Keratinocyte (primary cell): ENCODE measurements around the gene IRAK2. TPM values are rescaled to one million over a fixed set of nuclear protein-coding genes. Genes with fewer than 3 reads are reported as not detected.

Experiments
- DNase-seq: peaks from one replicate; pipeline ENCODE4 v3.0.0-alpha.2; 2011; ENCODE audit warnings: low read depth, missing footprints, low spot score
- FAIRE-seq: peaks from 2 replicates; lab custom pipeline; 2011; peaks lifted over from hg19 to GRCh38; lab: Jason Lieb, UNC
- H2AFZ ChIP-seq: 2 replicates; pipeline ENCODE4 v1.6.0; 2012; ENCODE audit warnings: low read length, control low read depth, inconsistent platforms; ENCODE audit not compliant: control insufficient read depth
- H3K27ac ChIP-seq: 2 replicates; pipeline ENCODE4 v1.5.1; 2011; ENCODE audit warnings: low read length; ENCODE audit not compliant: control insufficient read depth, insufficient read depth
- H3K27me3 ChIP-seq: 3 replicates; pipeline ENCODE4 v1.6.0; 2011; ENCODE audit warnings: low read length; ENCODE audit not compliant: control insufficient read depth, insufficient read depth; ENCODE audit errors: extremely low read depth
- H3K36me3 ChIP-seq, 2 experiments: 2 replicates in 1 of 2; 3 replicates in 1 of 2; pipeline ENCODE4 v1.5.1; 2011; ENCODE audit warnings: low read length in 2 of 2, mild to moderate bottlenecking in 1 of 2; ENCODE audit not compliant: control insufficient read depth in 2 of 2, insufficient read depth in 2 of 2; ENCODE audit errors: extremely low read depth in 1 of 2
- H3K4me1 ChIP-seq: 3 replicates; pipeline ENCODE4 v1.5.1; 2011; ENCODE audit warnings: low read length; ENCODE audit not compliant: control insufficient read depth, insufficient read depth; ENCODE audit errors: extremely low read depth
- H3K4me2 ChIP-seq: 3 replicates; pipeline ENCODE4 v1.6.0; 2011; ENCODE audit warnings: low read depth, low read length; ENCODE audit not compliant: control insufficient read depth, insufficient read depth; ENCODE audit errors: extremely low read depth
- H3K4me3 ChIP-seq, 3 experiments: fragments of 200-600 bp in 1 of 3; sonication (generic) in 1 of 3; 2 replicates in 2 of 3; 3 replicates in 1 of 3; pipeline ENCODE4 v1.5.1; 2011 to 2016; ENCODE audit warnings: low read length in 3 of 3, mild to moderate bottlenecking in 3 of 3, control low read depth in 2 of 3, inconsistent platforms in 1 of 3, low read depth in 1 of 3, mixed read lengths in 1 of 3, mixed run types in 1 of 3, moderate library complexity in 1 of 3; ENCODE audit not compliant: control insufficient read depth in 2 of 3, insufficient read depth in 2 of 3; ENCODE audit errors: extremely low read depth in 1 of 3
- H3K79me2 ChIP-seq: 2 replicates; pipeline ENCODE4 v1.6.0; 2012; ENCODE audit warnings: low read length; ENCODE audit not compliant: control insufficient read depth, insufficient read depth
- H3K9ac ChIP-seq: 3 replicates; pipeline ENCODE4 v1.6.0; 2011; ENCODE audit warnings: low read length; ENCODE audit not compliant: control insufficient read depth, insufficient read depth; ENCODE audit errors: extremely low read depth
- H3K9me1 ChIP-seq: 3 replicates; pipeline ENCODE4 v1.6.0; 2011; ENCODE audit warnings: low read length; ENCODE audit not compliant: control insufficient read depth, insufficient read depth; ENCODE audit errors: extremely low read depth
- H3K9me3 ChIP-seq: 2 replicates; pipeline ENCODE4 v1.5.1; 2012; ENCODE audit warnings: low read depth, low read length; ENCODE audit not compliant: control insufficient read depth
- H4K20me1 ChIP-seq: 3 replicates; pipeline ENCODE4 v1.6.0; 2011; ENCODE audit warnings: low read length; ENCODE audit not compliant: control insufficient read depth, insufficient read depth; ENCODE audit errors: extremely low read depth
- CTCF ChIP-seq, 3 experiments: IDR thresholded peaks in 1 of 3; conservative IDR thresholded peaks in 1 of 3; optimal IDR thresholded peaks in 1 of 3; 2 replicates in 2 of 3; 3 replicates in 1 of 3; pipeline versions ENCODE3 to v1.5.1; 2011; ENCODE audit warnings: low read length in 3 of 3, mild to moderate bottlenecking in 3 of 3, moderate library complexity in 2 of 3, control low read depth in 1 of 3, inconsistent platforms in 1 of 3; ENCODE audit not compliant: insufficient read depth in 2 of 3; ENCODE audit errors: extremely low read depth in 1 of 3
- EZH2 ChIP-seq: IDR thresholded peaks from one replicate; pipeline ENCODE4 v1.6.1; 2012; ENCODE audit warnings: inconsistent platforms, mild to moderate bottlenecking, low read length, moderate library complexity
- dilution Hi-C: fragments of 300-500 bp; cut with MboI; formaldehyde crosslinking; loops from one replicate; pipeline ENCODE4 v1.7.0; 2020; ENCODE audit warnings: low sequenced_read_pairs; ENCODE audit not compliant: extremely low pct_ligation_motif_present
- polyA plus RNA-seq, 5 experiments: library from polyadenylated mRNA; depleted of rRNA in 3 of 5; stranded (reverse) in 3 of 5; stranded (forward) in 1 of 5; unstranded in 1 of 5; fragments of >200 nt; gene quantifications; 1 replicate in 1 of 5; 2 replicates in 3 of 5; 3 replicates in 1 of 5; pipeline versions ENCODE4 v1.2.1 to v1.2.3, GENCODE V29; 2011 to 2012; ENCODE audit warnings: missing spikeins in 2 of 5, low read depth in 1 of 5, low replicate concordance in 1 of 5

The IRAK2 gene
- polyA plus RNA-seq, 1 donor (not counting 4 experiments of a cell fraction or from before 2014, with no cell fraction given), result 3.5 TPM

- Histone ChIP-seq H3K9me3 (no peaks in the 10 kb centered on the region), H3K4me1 (peaks cover 2% of the 10 kb centered on the region), H3K9me1 (no peaks in the 10 kb centered on the region), H3K4me2 (no peak overlapping the region), H3K36me3 (no peaks in the 10 kb centered on the region), H4K20me1 (no peaks in the 10 kb centered on the region), H3K27ac (no peak overlapping the region), H3K79me2 (no peaks in the 10 kb centered on the region), H3K27me3 (no peaks in the 10 kb centered on the region), H3K9ac (no peak overlapping the region), H3K4me3 (no peak overlapping the region), H2AFZ (no peak overlapping the region)
- DNase-seq (no peak), FAIRE-seq (no peak)
- dilution Hi-C loops, result no loop called here
- TF ChIP-seq CTCF (optimal IDR thresholded peaks at IDR 0.05 in 1 of 3, IDR thresholded peaks at IDR 0.05 in 1 of 3, conservative IDR thresholded peaks at IDR 0.05 in 1 of 3; ENCODE audit: extremely low read depth in 1 of 3, insufficient read depth in 2 of 3, low read length in 3 of 3), result no peak
- no peak for TF ChIP-seq EZH2
Measured at GRCh38 chr3:10215578-10216368, 51.1 kb downstream of the IRAK2 start.

DNA sequence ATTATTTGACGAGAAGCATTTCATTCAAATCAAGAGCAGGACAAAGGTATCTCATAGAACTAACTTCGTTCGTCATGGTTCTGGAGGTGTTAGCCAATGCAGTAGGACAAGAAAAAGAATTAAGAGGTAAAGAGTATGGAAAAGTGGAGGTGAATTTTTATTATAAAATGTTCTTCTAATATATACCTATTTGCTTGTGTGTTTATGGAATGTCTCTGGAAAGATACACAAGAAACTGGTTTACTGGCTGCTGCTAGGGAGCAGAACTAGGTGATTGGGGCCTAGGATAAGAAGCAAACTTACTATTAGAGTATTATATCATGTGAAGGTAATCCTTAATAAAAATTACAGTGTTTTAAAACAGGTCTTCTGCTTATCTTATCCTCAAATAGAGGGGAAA is 52.6 kb downstream of the IRAK2 start:
- H2AFZ ChIP-seq, result no peak overlapping the region
- H3K9ac ChIP-seq, result no peak overlapping the region
- H4K20me1 ChIP-seq, result no peaks in the 10 kb centered on the region
- no peaks in the 10 kb centered on the region for H3K9me3 ChIP-seq
- no peak overlapping the region for H3K4me3 ChIP-seq
- peaks cover 12% of the 10 kb centered on the region for H3K4me1 ChIP-seq
- H3K79me2 ChIP-seq, result no peaks in the 10 kb centered on the region
- H3K4me2 ChIP-seq, result no peak overlapping the region
- no peaks in the 10 kb centered on the region for H3K9me1 ChIP-seq
- DNase-seq, result no peak
- no peak for TF ChIP-seq EZH2
- no peak for TF ChIP-seq CTCF (optimal IDR thresholded peaks at IDR 0.05 in 1 of 3, IDR thresholded peaks at IDR 0.05 in 1 of 3, conservative IDR thresholded peaks at IDR 0.05 in 1 of 3; ENCODE audit: extremely low read depth in 1 of 3, insufficient read depth in 2 of 3, low read length in 3 of 3)
- no peak overlapping the region for H3K27ac ChIP-seq
- no peaks in the 10 kb centered on the region for H3K27me3 ChIP-seq
- H3K36me3 ChIP-seq, result no peaks in the 10 kb centered on the region
- FAIRE-seq, result no peak
- dilution Hi-C loops, result no loop called here
